Neural progenitor cell (in vitro differentiated cells): ENCODE data around the gene CD22. TPM values are rescaled to one million over a fixed set of nuclear protein-coding genes. Genes with fewer than 3 reads are reported as not detected.
A peak's percentile ranks its signal among the peaks of the same experiment; 100 is the strongest.

Experiments
- DNase-seq: peaks from one replicate; pipeline ENCODE4 v3.0.0-alpha.2; 2016; ENCODE audit warnings: low spot score
- H2AFZ ChIP-seq: fragments of 200-600 bp; sonication (generic); replicated peaks from 2 replicates; pipeline ENCODE4 v1.6.1; 2016; ENCODE audit warnings: antibody characterized with exemption
- H3F3A ChIP-seq: fragments of 200-600 bp; sonication (generic); 2 replicates; pipeline ENCODE4 v1.6.1; 2016; ENCODE audit warnings: antibody characterized with exemption, low read depth
- H3K27ac ChIP-seq: fragments of 200-600 bp; sonication (generic); 2 replicates; pipeline ENCODE4 v1.5.1; 2016; ENCODE audit warnings: mild to moderate bottlenecking
- H3K27me3 ChIP-seq: fragments of 200-600 bp; sonication (generic); 2 replicates; pipeline ENCODE4 v1.6.1; 2016; ENCODE audit warnings: mild to moderate bottlenecking, moderate library complexity
- H3K36me3 ChIP-seq: fragments of 200-600 bp; sonication (generic); 2 replicates; pipeline ENCODE4 v1.5.1; 2016
- H3K4me1 ChIP-seq: fragments of 200-600 bp; sonication (generic); 2 replicates; pipeline ENCODE4 v1.6.1; 2016; ENCODE audit warnings: mixed run types
- H3K4me2 ChIP-seq: fragments of 200-600 bp; sonication (generic); 2 replicates; pipeline ENCODE4 v1.6.1; 2016
- H3K4me3 ChIP-seq: fragments of 200-600 bp; sonication (generic); 2 replicates; pipeline ENCODE4 v1.5.1; 2016
- H3K79me2 ChIP-seq: fragments of 200-600 bp; sonication (generic); 2 replicates; pipeline ENCODE4 v1.6.1; 2016; ENCODE audit warnings: low read depth
- H3K9ac ChIP-seq: fragments of 200-600 bp; sonication (generic); 2 replicates; pipeline ENCODE4 v1.6.1; 2016
- H3K9me3 ChIP-seq: fragments of 200-600 bp; sonication (generic); 2 replicates; pipeline ENCODE4 v1.5.1; 2016; ENCODE audit warnings: low read depth
- H4K20me1 ChIP-seq: fragments of 200-600 bp; sonication (generic); 2 replicates; pipeline ENCODE4 v1.6.1; 2016; ENCODE audit warnings: low read depth
- H3K27ac Mint-ChIP-seq: 3 replicates; pipeline ENCODE4 v1.8.0; 2021; ENCODE audit warnings: mixed read lengths
- H3K27me3 Mint-ChIP-seq: 2 replicates; pipeline ENCODE4 v1.8.0; 2022; ENCODE audit warnings: low read depth, mild to moderate bottlenecking, inconsistent platforms, moderate library complexity, mixed read lengths; ENCODE audit not compliant: insufficient read depth
- H3K36me3 Mint-ChIP-seq: 3 replicates; pipeline ENCODE4 v1.8.0; 2021; ENCODE audit warnings: mixed read lengths
- H3K4me1 Mint-ChIP-seq: 3 replicates; pipeline ENCODE4 v1.8.0; 2021; ENCODE audit warnings: mixed read lengths
- H3K4me3 Mint-ChIP-seq: 3 replicates; pipeline ENCODE4 v1.8.0; 2021; ENCODE audit warnings: mild to moderate bottlenecking, moderate library complexity, mixed read lengths
- H3K9me3 Mint-ChIP-seq: 3 replicates; pipeline ENCODE4 v1.8.0; 2020; ENCODE audit warnings: mixed read lengths
- EZH2 ChIP-seq: fragments of 200-600 bp; sonication (generic); IDR thresholded peaks from 2 replicates; pipeline ENCODE4 v1.6.1; 2017; ENCODE audit warnings: antibody characterized with exemption, mild to moderate bottlenecking, moderate library complexity
- EZH2phosphoT487 ChIP-seq: fragments of 200-600 bp; sonication (generic); IDR thresholded peaks from 2 replicates; pipeline ENCODE4 v1.6.1; 2017; ENCODE audit warnings: antibody characterized with exemption
- total RNA-seq: library from RNA; depleted of rRNA; stranded (reverse); fragments of >200 nt; gene quantifications from 2 replicates; pipeline ENCODE4 v1.2.3, GENCODE V29; 2015; ENCODE audit warnings: low replicate concordance
- TF ChIP-seq, protein P1 (sequence below): fragments of 200-600 bp; sonication (generic); IDR thresholded peaks from 2 replicates; pipeline ENCODE4 v1.5.1; 2017; ENCODE audit warnings: antibody characterized with exemption, mild to moderate bottlenecking

Gene CD22
- total RNA-seq, 1 donor from 2014 or later: not detected

DNA sequence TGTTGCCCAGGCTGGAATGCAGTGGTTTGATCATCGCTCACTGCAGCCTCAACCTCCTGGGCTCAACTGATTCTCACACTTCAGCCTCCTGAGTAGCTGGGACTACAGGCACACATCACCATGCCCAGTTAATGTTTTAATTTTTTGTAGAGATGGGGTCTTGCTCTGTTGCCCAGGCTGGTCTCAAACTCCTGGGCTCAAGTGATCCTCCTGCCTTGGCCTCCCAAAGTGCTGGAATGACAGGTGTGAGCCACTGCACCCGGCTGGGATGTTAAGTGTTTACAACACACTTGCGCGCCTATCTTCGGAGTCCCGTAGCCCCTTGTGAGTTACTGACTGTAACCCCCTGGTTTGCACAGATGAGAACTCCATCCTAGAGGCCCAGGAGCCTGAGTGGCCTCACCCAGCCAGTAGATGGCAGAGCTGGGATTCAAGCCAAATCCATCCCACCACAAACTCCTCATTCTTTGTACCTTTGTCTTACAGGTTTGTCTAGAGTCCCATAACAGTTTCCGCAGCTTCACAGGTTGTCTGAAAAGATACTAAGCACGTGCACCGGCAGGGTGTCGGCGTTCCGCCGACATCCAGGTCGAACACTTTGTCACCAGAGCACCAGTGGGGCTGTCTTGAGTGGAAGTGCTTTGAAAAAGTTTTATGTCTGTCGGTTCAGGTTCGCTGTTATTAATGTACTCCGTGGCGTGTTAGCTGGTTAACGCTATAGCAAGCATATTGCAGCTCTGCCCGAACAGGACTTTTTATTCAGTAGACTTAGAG, 22.3 kb upstream of the CD22 start:
- H3K4me2 ChIP-seq: no peak overlapping the region
- Mint-ChIP-seq H3K36me3 (no peaks in the 10 kb centered on the region), H3K9me3 (no peaks in the 10 kb centered on the region), H3K4me3 (no peak overlapping the region), H3K27me3 (peaks cover 18% of the 10 kb centered on the region), H3K4me1 (peaks cover 14% of the 10 kb centered on the region), H3K27ac (peak overlapping the region; percentile 42)
- peak; percentile 48 for DNase-seq
- no peak overlapping the region for H3K4me3 ChIP-seq
- H3F3A ChIP-seq: no peaks in the 10 kb centered on the region
- peak overlapping the region; percentile 69 for H2AFZ ChIP-seq
- H3K79me2 ChIP-seq: no peaks in the 10 kb centered on the region
- H3K9me3 ChIP-seq: no peaks in the 10 kb centered on the region
- no peaks in the 10 kb centered on the region for H3K4me1 ChIP-seq
- H3K36me3 ChIP-seq: no peaks in the 10 kb centered on the region
- H3K27me3 ChIP-seq: no peaks in the 10 kb centered on the region
- no peak for TF ChIP-seq EZH2
- TF ChIP-seq, protein P1, sequence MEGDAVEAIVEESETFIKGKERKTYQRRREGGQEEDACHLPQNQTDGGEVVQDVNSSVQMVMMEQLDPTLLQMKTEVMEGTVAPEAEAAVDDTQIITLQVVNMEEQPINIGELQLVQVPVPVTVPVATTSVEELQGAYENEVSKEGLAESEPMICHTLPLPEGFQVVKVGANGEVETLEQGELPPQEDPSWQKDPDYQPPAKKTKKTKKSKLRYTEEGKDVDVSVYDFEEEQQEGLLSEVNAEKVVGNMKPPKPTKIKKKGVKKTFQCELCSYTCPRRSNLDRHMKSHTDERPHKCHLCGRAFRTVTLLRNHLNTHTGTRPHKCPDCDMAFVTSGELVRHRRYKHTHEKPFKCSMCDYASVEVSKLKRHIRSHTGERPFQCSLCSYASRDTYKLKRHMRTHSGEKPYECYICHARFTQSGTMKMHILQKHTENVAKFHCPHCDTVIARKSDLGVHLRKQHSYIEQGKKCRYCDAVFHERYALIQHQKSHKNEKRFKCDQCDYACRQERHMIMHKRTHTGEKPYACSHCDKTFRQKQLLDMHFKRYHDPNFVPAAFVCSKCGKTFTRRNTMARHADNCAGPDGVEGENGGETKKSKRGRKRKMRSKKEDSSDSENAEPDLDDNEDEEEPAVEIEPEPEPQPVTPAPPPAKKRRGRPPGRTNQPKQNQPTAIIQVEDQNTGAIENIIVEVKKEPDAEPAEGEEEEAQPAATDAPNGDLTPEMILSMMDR: peak; percentile 56
- no peaks in the 10 kb centered on the region for H4K20me1 ChIP-seq
- H3K27ac ChIP-seq: no peak overlapping the region
- H3K9ac ChIP-seq: no peak overlapping the region

DNA sequence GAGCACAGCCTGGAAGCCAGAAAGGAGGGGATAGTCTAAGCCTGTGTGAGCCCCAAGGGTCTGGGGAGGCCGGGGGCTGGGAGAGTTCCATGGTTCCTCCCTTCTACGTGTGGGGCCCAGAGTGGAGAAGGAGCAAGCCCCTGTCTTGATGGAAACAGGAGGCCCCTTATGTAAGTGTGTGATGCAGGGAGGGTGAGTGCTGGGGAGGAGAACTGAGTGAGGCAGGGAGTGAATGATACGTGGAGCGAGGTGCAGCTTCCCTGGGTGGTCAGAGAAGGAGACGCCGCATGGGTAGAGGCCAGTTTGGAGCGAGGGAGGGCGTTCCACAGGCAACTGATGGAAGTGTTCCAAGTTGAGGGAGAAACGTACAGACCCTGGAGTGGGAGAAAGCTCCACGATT, 21.1 kb upstream of the CD22 start:
- H3K36me3 Mint-ChIP-seq: no peaks in the 10 kb centered on the region
- DNase-seq: no peak
- Histone ChIP-seq H3K27ac (no peak overlapping the region), H3K4me1 (no peaks in the 10 kb centered on the region), H3K9me3 (no peaks in the 10 kb centered on the region), H3K4me2 (no peak overlapping the region), H3K36me3 (no peaks in the 10 kb centered on the region), H3K79me2 (no peaks in the 10 kb centered on the region), H4K20me1 (no peaks in the 10 kb centered on the region), H3K4me3 (no peak overlapping the region), H3K27me3 (no peaks in the 10 kb centered on the region), H3K9ac (no peak overlapping the region), H3F3A (no peaks in the 10 kb centered on the region), H2AFZ (no peak overlapping the region)
- peaks cover 17% of the 10 kb centered on the region for H3K27me3 Mint-ChIP-seq
- peak overlapping the region; percentile 74 for H3K27ac Mint-ChIP-seq
- H3K4me3 Mint-ChIP-seq: no peak overlapping the region
- TF ChIP-seq EZH2: no peak
- TF ChIP-seq, protein P1: no peak
- no peak for TF ChIP-seq EZH2phosphoT487
- H3K4me1 Mint-ChIP-seq: peaks cover 14% of the 10 kb centered on the region
- no peaks in the 10 kb centered on the region for H3K9me3 Mint-ChIP-seq

DNA sequence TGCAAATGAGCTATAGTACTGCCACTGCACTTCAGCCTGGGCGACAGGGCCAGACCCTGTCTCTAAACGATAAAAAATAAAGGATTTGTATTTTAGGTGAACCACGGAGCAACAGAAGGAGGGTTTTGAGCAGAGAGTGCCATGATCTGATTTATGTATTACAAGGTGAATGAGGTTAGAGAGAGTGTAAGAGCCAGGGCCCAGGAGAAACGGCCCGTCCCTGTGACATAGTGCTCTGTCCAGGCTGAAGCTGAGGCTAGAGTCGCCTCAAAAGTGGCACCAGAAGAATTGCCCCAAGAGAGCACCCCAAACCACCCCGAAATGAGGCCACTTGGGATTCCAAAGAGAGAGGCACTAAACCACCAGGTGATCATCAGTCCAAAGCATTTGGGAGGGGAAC, 20.1 kb upstream of the CD22 start:
- Histone ChIP-seq H3K36me3 (no peaks in the 10 kb centered on the region), H2AFZ (no peak overlapping the region), H3K27ac (no peak overlapping the region), H3K79me2 (no peaks in the 10 kb centered on the region), H3K4me3 (no peak overlapping the region), H3K9me3 (no peaks in the 10 kb centered on the region), H3F3A (no peaks in the 10 kb centered on the region), H3K27me3 (no peaks in the 10 kb centered on the region), H3K9ac (no peak overlapping the region), H3K4me2 (no peak overlapping the region), H3K4me1 (no peaks in the 10 kb centered on the region), H4K20me1 (no peaks in the 10 kb centered on the region)
- Mint-ChIP-seq H3K9me3 (no peaks in the 10 kb centered on the region), H3K27me3 (peaks cover 12% of the 10 kb centered on the region), H3K4me3 (peak overlapping the region; percentile 34), H3K36me3 (no peaks in the 10 kb centered on the region), H3K4me1 (peaks cover 14% of the 10 kb centered on the region), H3K27ac (peak overlapping the region; percentile 53)
- DNase-seq: no peak
- TF ChIP-seq, protein P1: no peak
- TF ChIP-seq EZH2 (no peak), EZH2phosphoT487 (no peak)
